Measurements from ENCODE around the gene HSD17B2.

GRCh38 chr16:82044585-82044911, 9.5 kb downstream of the HSD17B2 start:
- TF ChIP-seq CREB5 (CRISPR knock-in tag; IDR thresholded peaks at IDR 0.05; ENCODE audit: low read depth) = no peak
- TF ChIP-seq ZNF565 (CRISPR knock-in tag; conservative IDR thresholded peaks at IDR 0.05; ENCODE audit: low read depth) = no peak
- TF ChIP-seq POU6F1 (CRISPR knock-in tag; IDR thresholded peaks at IDR 0.05; ENCODE audit: borderline replicate concordance, low read depth) = no peak
- no peak for TF ChIP-seq ZNF8 (CRISPR knock-in tag; IDR thresholded peaks at IDR 0.05)
- TF ChIP-seq OSR1 (CRISPR knock-in tag; IDR thresholded peaks at IDR 0.05) = no peak
- TF ChIP-seq PATZ1 (CRISPR knock-in tag; IDR thresholded peaks at IDR 0.05; ENCODE audit: borderline replicate concordance) = no peak
- no peak for TF ChIP-seq ZNF70 (CRISPR knock-in tag; IDR thresholded peaks at IDR 0.05)
- no peak for TF ChIP-seq ZFP30 (CRISPR knock-in tag; IDR thresholded peaks at IDR 0.05)
